Measurements from ENCODE around the gene ELP1.

- TF ChIP-seq CTCF (conservative IDR thresholded peaks at IDR 0.05; ENCODE audit: low read depth, low read length) (no peak; the same call in 1 of the 2 replicates), EZH2 (IDR thresholded peaks at IDR 0.05; ENCODE audit: low read length, unreplicated experiment) (no peak)
These were observed at the start of gene ELP1 for GRCh38 chr9:108933718-108934322.

Data from PC-3 (cell line).